ENCODE measurements around the gene SGPL1.
"Not testable (repeated sequence)": the region's sequence is repeated elsewhere in the genome, so short reads cannot be mapped to it uniquely, and the experiment has no call there.

SGPL1 gene

DNA sequence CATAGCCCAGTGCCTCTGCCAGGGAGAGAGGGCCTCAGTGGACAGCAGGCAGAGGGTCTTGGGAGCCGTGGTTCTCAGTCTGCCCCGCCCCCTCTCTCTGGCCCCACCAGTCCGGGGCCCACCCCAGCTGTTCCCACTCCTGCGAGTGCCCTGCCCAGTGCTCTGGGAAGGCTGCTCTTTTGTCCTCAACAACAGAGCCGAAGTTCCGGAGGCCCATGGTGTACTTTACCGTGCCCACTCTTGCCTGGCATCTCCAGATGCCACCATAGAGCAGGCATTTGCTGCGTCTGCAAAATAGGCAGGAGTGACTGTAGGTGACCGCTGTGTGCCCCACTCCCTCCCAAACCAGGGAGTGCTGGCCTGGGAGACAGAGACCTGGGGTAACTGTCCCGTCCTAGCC, 101.9 kb downstream of the SGPL1 start:
- Histone ChIP-seq H2BK12ac (ENCODE audit: low read length) (no peak overlapping the region), H3K14ac (ENCODE audit: low read length) (no peak overlapping the region), H3K79me2 (ENCODE audit: control insufficient read depth, insufficient read depth, low read length, poor library complexity) (no peaks in the 10 kb centered on the region), H2BK5ac (ENCODE audit: low read depth, low read length, poor library complexity) (no peak overlapping the region), H3K36me3 (ENCODE audit: control insufficient read depth in 1 of 2, insufficient read depth in 2 of 2, low read length in 2 of 2) (no peaks in the 10 kb centered on the region), H3K4me1 (ENCODE audit: control insufficient read depth in 1 of 2, insufficient read depth in 2 of 2, low read length in 2 of 2) (no peaks in the 10 kb centered on the region), H3K4ac (ENCODE audit: low read depth, low read length) (no peak overlapping the region), H3K27ac (ENCODE audit: low read depth, low read length) (no peak overlapping the region), H3K9me3 (ENCODE audit: insufficient read depth, low read depth, low read length) (peaks cover 5% of the 10 kb centered on the region), H2AK5ac (ENCODE audit: low read length) (no peak overlapping the region), H3K23ac (ENCODE audit: low read length) (no peak overlapping the region), H3K9ac (ENCODE audit: low read length) (no peak overlapping the region), H3K4me3 (ENCODE audit: low read depth, low read length) (no peak overlapping the region), H2BK120ac (ENCODE audit: insufficient read depth, low read length, poor library complexity) (no peak overlapping the region), H3K18ac (ENCODE audit: low read length) (no peak overlapping the region), H4K8ac (ENCODE audit: low read depth, low read length) (no peak overlapping the region), H4K91ac (ENCODE audit: low read depth, low read length) (no peak overlapping the region), H3K27me3 (ENCODE audit: insufficient read depth, low read length) (peaks cover 2% of the 10 kb centered on the region), H3K79me1 (ENCODE audit: low read length) (no peaks in the 10 kb centered on the region), H2AFZ (ENCODE audit: insufficient read depth, low read length, poor library complexity) (no peak overlapping the region), H3K4me2 (ENCODE audit: low read length) (no peak overlapping the region), H4K12ac (ENCODE audit: low read depth, low read length) (no peak overlapping the region)
- WGBS (ENCODE audit: extremely low coverage, insufficient coverage, insufficient read length): no CpG with 5 or more reads among the region's 10 CpGs
- DNase-seq: no peak

DNA sequence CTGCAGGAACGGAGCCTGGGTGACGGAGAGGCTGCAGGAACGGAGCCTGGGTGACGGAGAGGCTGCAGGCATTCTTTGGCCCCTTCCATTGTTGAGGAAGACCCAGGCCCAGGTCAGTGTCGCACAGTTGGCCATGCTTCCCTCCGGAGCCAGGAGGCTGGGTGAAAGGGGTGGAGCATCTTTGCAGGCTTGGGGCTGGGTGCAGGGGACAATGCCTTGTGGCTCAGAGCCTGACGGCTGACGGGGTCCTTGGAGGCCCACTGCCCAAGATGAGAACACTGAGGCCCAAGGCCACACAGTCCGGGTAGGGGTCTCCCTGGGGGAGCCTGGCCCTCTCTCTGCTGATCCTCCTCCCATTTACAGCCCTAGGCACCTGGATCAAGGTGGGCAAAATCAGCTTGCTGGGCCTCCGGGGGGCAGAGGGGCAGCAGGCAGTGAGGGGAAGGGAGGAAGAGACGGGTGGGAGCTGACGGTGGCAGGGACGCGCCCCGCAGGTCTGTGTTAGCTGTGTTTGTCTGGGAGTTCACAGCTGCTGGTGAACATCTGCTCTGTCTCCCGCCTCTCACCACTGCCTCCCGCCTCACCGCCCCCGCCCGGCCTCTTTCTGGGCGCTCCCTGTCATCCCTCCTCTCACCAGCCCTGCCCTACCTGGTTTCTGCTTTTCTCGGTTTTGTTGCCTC, 103.2 kb downstream of the SGPL1 start:
- no peak for DNase-seq
- no peak overlapping the region for H4K8ac ChIP-seq (ENCODE audit: low read depth, low read length)
- H3K36me3 ChIP-seq (ENCODE audit: control insufficient read depth in 1 of 2, insufficient read depth in 2 of 2, low read length in 2 of 2): no peaks in the 10 kb centered on the region
- H2BK5ac ChIP-seq (ENCODE audit: low read depth, low read length, poor library complexity): no peak overlapping the region
- no peak overlapping the region for H3K23ac ChIP-seq (ENCODE audit: low read length)
- no peak overlapping the region for H2BK12ac ChIP-seq (ENCODE audit: low read length)
- H3K4ac ChIP-seq (ENCODE audit: low read depth, low read length): no peak overlapping the region
- H3K4me1 ChIP-seq (ENCODE audit: control insufficient read depth in 1 of 2, insufficient read depth in 2 of 2, low read length in 2 of 2): no peaks in the 10 kb centered on the region
- H2BK120ac ChIP-seq (ENCODE audit: insufficient read depth, low read length, poor library complexity): no peak overlapping the region
- H3K4me3 ChIP-seq (ENCODE audit: low read depth, low read length): no peak overlapping the region
- WGBS (ENCODE audit: extremely low coverage, insufficient coverage, insufficient read length): no CpG with 5 or more reads among the region's 22 CpGs
- no peak overlapping the region for H3K27ac ChIP-seq (ENCODE audit: low read depth, low read length)
- no peak overlapping the region for H3K14ac ChIP-seq (ENCODE audit: low read length)
- H3K27me3 ChIP-seq (ENCODE audit: insufficient read depth, low read length): peaks cover 2% of the 10 kb centered on the region
- H3K18ac ChIP-seq (ENCODE audit: low read length): no peak overlapping the region
- no peak overlapping the region for H2AFZ ChIP-seq (ENCODE audit: insufficient read depth, low read length, poor library complexity)
- no peak overlapping the region for H3K4me2 ChIP-seq (ENCODE audit: low read length)
- H2AK5ac ChIP-seq (ENCODE audit: low read length): no peak overlapping the region
- H3K79me1 ChIP-seq (ENCODE audit: low read length): no peaks in the 10 kb centered on the region
- no peak overlapping the region for H4K91ac ChIP-seq (ENCODE audit: low read depth, low read length)
- no peak overlapping the region for H4K12ac ChIP-seq (ENCODE audit: low read depth, low read length)
- H3K79me2 ChIP-seq (ENCODE audit: control insufficient read depth, insufficient read depth, low read length, poor library complexity): no peaks in the 10 kb centered on the region
- no peak overlapping the region for H3K9ac ChIP-seq (ENCODE audit: low read length)
- H3K9me3 ChIP-seq (ENCODE audit: insufficient read depth, low read depth, low read length): peaks cover 1% of the 10 kb centered on the region

DNA sequence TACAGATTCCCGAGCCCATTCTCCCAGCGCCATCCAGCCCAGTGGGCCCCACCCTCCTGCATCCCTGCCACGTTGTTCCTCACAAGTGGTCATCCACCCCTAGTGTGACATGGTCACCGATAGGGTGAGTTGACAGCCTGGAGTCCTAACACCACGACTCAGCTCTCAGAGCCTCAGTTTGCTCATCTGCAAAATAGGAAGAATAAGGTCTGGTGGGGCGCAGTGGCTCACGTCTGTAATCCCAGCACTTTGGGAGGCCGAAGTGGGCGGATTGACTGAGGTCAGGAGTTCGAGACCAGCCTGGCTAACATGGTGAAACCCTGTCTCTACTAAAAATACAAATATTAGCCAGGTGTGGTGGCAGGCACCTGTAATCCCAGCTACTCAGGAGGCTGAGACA, 104.2 kb downstream of the SGPL1 start:
- not testable (repeated sequence) for H3K14ac ChIP-seq (ENCODE audit: low read length); H3K4me3 ChIP-seq (ENCODE audit: low read depth, low read length); H3K79me2 ChIP-seq (ENCODE audit: control insufficient read depth, insufficient read depth, low read length, poor library complexity); H2BK5ac ChIP-seq (ENCODE audit: low read depth, low read length, poor library complexity); H2BK120ac ChIP-seq (ENCODE audit: insufficient read depth, low read length, poor library complexity); H3K9ac ChIP-seq (ENCODE audit: low read length); H2AFZ ChIP-seq (ENCODE audit: insufficient read depth, low read length, poor library complexity); H3K4me1 ChIP-seq (ENCODE audit: control insufficient read depth in 1 of 2, insufficient read depth in 2 of 2, low read length in 2 of 2); H3K4ac ChIP-seq (ENCODE audit: low read depth, low read length); DNase-seq; H3K23ac ChIP-seq (ENCODE audit: low read length); H3K9me3 ChIP-seq (ENCODE audit: insufficient read depth, low read depth, low read length); H2BK12ac ChIP-seq (ENCODE audit: low read length); H3K36me3 ChIP-seq (ENCODE audit: control insufficient read depth in 1 of 2, insufficient read depth in 2 of 2, low read length in 2 of 2); H3K18ac ChIP-seq (ENCODE audit: low read length); H4K12ac ChIP-seq (ENCODE audit: low read depth, low read length); H3K4me2 ChIP-seq (ENCODE audit: low read length); H2AK5ac ChIP-seq (ENCODE audit: low read length); H4K8ac ChIP-seq (ENCODE audit: low read depth, low read length); H4K91ac ChIP-seq (ENCODE audit: low read depth, low read length); H3K79me1 ChIP-seq (ENCODE audit: low read length); H3K27me3 ChIP-seq (ENCODE audit: insufficient read depth, low read length); H3K27ac ChIP-seq (ENCODE audit: low read depth, low read length)
- WGBS (ENCODE audit: extremely low coverage, insufficient coverage, insufficient read length): no CpG with 5 or more reads among the region's 10 CpGs

DNA sequence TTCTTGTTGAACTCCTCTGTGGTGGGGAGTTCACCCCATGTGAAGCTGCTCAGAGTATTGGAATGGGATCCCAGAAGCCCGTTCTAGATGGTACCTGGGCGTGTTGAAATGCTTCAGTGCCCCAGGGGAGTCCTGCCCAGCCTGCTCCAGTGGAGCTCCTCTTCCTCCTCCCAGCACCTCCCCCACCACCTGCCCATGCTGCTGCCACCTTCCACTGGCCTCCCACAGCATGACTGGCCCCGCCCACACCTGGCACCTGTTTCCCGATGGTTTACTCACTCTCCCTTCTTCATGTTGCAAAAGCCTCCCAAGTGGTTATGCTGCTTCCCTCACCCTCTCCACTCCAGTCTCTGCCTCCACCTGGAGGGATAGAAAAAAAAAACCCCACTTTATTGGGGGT, 104.8 kb downstream of the SGPL1 start:
- no peak overlapping the region for H2BK120ac ChIP-seq (ENCODE audit: insufficient read depth, low read length, poor library complexity)
- H3K27ac ChIP-seq (ENCODE audit: low read depth, low read length): no peak overlapping the region
- no peak for DNase-seq
- H3K79me2 ChIP-seq (ENCODE audit: control insufficient read depth, insufficient read depth, low read length, poor library complexity): no peaks in the 10 kb centered on the region
- H3K23ac ChIP-seq (ENCODE audit: low read length): no peak overlapping the region
- H3K79me1 ChIP-seq (ENCODE audit: low read length): no peaks in the 10 kb centered on the region
- no peak overlapping the region for H3K4me2 ChIP-seq (ENCODE audit: low read length)
- H2AK5ac ChIP-seq (ENCODE audit: low read length): no peak overlapping the region
- H4K8ac ChIP-seq (ENCODE audit: low read depth, low read length): no peak overlapping the region
- H2BK12ac ChIP-seq (ENCODE audit: low read length): no peak overlapping the region
- no peak overlapping the region for H3K9ac ChIP-seq (ENCODE audit: low read length)
- no peak overlapping the region for H3K4me3 ChIP-seq (ENCODE audit: low read depth, low read length)
- no peak overlapping the region for H3K18ac ChIP-seq (ENCODE audit: low read length)
- H3K4me1 ChIP-seq (ENCODE audit: control insufficient read depth in 1 of 2, insufficient read depth in 2 of 2, low read length in 2 of 2): no peaks in the 10 kb centered on the region
- H4K91ac ChIP-seq (ENCODE audit: low read depth, low read length): no peak overlapping the region
- no peak overlapping the region for H4K12ac ChIP-seq (ENCODE audit: low read depth, low read length)
- H3K4ac ChIP-seq (ENCODE audit: low read depth, low read length): no peak overlapping the region
- H2BK5ac ChIP-seq (ENCODE audit: low read depth, low read length, poor library complexity): no peak overlapping the region
- WGBS (ENCODE audit: extremely low coverage, insufficient coverage, insufficient read length): no CpG with 5 or more reads among the region's 4 CpGs
- H3K27me3 ChIP-seq (ENCODE audit: insufficient read depth, low read length): no peaks in the 10 kb centered on the region
- no peak overlapping the region for H3K14ac ChIP-seq (ENCODE audit: low read length)
- H2AFZ ChIP-seq (ENCODE audit: insufficient read depth, low read length, poor library complexity): no peak overlapping the region
- H3K36me3 ChIP-seq (ENCODE audit: control insufficient read depth in 1 of 2, insufficient read depth in 2 of 2, low read length in 2 of 2): no peaks in the 10 kb centered on the region
- peaks cover 1% of the 10 kb centered on the region for H3K9me3 ChIP-seq (ENCODE audit: insufficient read depth, low read depth, low read length)

Measured in trophoblast cell (in vitro differentiated cells and primary cell).